Colonic mucosa (tissue), 4 donors: ENCODE results near the gene GATA2. TPM values are rescaled to one million over a fixed set of nuclear protein-coding genes. Genes with fewer than 3 reads are reported as not detected.

Experiments
- DNase-seq: peaks from one replicate; pipeline ENCODE4 v3.0.0-alpha.2; 2020
- H3K27ac ChIP-seq: fragments of 200-600 bp; one replicate; pipeline ENCODE4 v1.8.0; 2021
- H3K27me3 ChIP-seq: fragments of 200-600 bp; one replicate; pipeline ENCODE4 v1.8.0; 2021
- H3K36me3 ChIP-seq: fragments of 200-600 bp; one replicate; pipeline ENCODE4 v1.8.0; 2021
- H3K4me1 ChIP-seq: fragments of 200-600 bp; one replicate; pipeline ENCODE4 v1.8.0; 2021; ENCODE audit warnings: mild to moderate bottlenecking
- H3K4me3 ChIP-seq: fragments of 200-600 bp; one replicate; pipeline ENCODE4 v1.8.0; 2021
- H3K9ac ChIP-seq, 2 donors: one replicate each; pipeline ENCODE4 v1.7.0; 2013; ENCODE audit warnings: control low read depth in 2 of 2, low read depth in 2 of 2, low read length in 2 of 2
- H3K9me3 ChIP-seq: fragments of 200-600 bp; one replicate; pipeline ENCODE4 v1.8.0; 2021
- CTCF ChIP-seq: fragments of 200-600 bp; IDR thresholded peaks from one replicate; pipeline ENCODE4 v1.8.0; 2022; ENCODE audit warnings: antibody characterized with exemption, mild to moderate bottlenecking
- intact Hi-C: fragments of 100-400 bp; cut with DNase I; formaldehyde crosslinking; loops from one replicate; pipeline ENCODE4 v1.14.1; 2022
- total RNA-seq, 2 donors: library from RNA; stranded (reverse); fragmentation: NEBNext Ultra II Directional in 1 of 2; extraction: Animal tissue kit (Norgen Biotek cat#: 25700) in 1 of 2; gene quantifications; one replicate each; pipeline ENCODE4 v1.2.1, GENCODE V29; 2021
- donor health status: healthy.
- donor health status: DM: no; HTN: no; CAD: no.
- donor health status: DM: no; HTN: no; CAD: no.

Gene GATA2
- total RNA-seq, 2 donors from 2014 or later, result 5.8 to 8.1 TPM

GRCh38 chr3:128470134-128470899, 22.7 kb downstream of the GATA2 start:
- intact Hi-C loops, result no loop called here
- H3K4me1 ChIP-seq, result no peaks in the 10 kb centered on the region
- H3K36me3 ChIP-seq, result no peaks in the 10 kb centered on the region
- no peak overlapping the region for H3K9ac ChIP-seq
- no peak overlapping the region for H3K27ac ChIP-seq
- H3K9me3 ChIP-seq, result no peaks in the 10 kb centered on the region
- DNase-seq, result no peak
- no peaks in the 10 kb centered on the region for H3K27me3 ChIP-seq
- no peak for TF ChIP-seq CTCF
- H3K4me3 ChIP-seq, result no peak overlapping the region

- no peak for DNase-seq
- Histone ChIP-seq H3K4me3 (no peak overlapping the region), H3K27ac (no peak overlapping the region), H3K4me1 (no peaks in the 10 kb centered on the region), H3K36me3 (no peaks in the 10 kb centered on the region), H3K27me3 (no peaks in the 10 kb centered on the region), H3K9ac (no peak overlapping the region), H3K9me3 (no peaks in the 10 kb centered on the region)
- TF ChIP-seq CTCF, result no peak
- intact Hi-C loops, result no loop called here
Observed at GRCh38 chr3:128469556-128469955, 23.4 kb downstream of the GATA2 start.

DNA sequence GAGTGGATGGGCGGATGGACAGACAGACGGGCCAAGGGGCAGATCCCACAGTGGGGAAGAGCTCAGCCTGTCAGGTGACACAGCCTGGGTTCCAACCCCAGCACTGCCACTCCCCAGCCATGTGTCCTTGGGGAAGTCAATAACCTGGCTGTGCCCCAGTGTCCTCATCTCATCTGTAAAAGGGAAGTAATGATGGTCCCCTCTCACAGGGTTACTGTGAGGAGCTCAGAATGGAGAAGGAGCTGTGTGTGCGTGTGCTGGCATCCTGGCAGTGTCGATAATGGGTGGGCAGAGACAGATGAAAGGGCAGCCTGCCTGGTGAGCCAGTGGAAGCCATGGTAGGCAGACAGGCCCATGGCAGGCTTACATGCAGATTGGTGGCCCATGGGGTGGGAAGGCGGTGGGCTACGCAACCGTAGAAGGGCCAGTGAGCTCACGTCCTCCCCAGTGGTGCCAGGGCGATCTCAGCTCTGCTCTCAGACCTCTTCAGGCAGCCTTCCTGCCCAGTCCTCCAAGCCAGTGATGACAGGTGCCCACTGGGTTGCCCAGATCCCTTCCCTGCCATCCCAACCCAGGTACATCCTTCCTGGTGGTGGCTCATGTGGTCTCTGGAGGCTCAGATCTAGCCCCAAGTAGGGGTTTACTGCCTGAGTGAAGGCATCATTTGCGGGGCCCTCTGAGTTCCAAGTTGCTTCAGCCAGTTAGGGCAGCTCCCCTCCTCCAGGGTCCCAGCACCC, 24.0 kb downstream of the GATA2 start:
- H3K9ac ChIP-seq, result no peak overlapping the region
- H3K27me3 ChIP-seq, result no peaks in the 10 kb centered on the region
- H3K4me1 ChIP-seq, result no peaks in the 10 kb centered on the region
- no peak for TF ChIP-seq CTCF
- no peaks in the 10 kb centered on the region for H3K9me3 ChIP-seq
- no peak for DNase-seq
- no peak overlapping the region for H3K4me3 ChIP-seq
- intact Hi-C loops, result no loop called here
- no peaks in the 10 kb centered on the region for H3K36me3 ChIP-seq
- H3K27ac ChIP-seq, result no peak overlapping the region

GRCh38 chr3:128468285-128468790, 24.7 kb downstream of the GATA2 start:
- H3K4me1 ChIP-seq, result no peaks in the 10 kb centered on the region
- H3K36me3 ChIP-seq, result no peaks in the 10 kb centered on the region
- no peaks in the 10 kb centered on the region for H3K9me3 ChIP-seq
- no peak for DNase-seq
- no peak overlapping the region for H3K27ac ChIP-seq
- TF ChIP-seq CTCF, result no peak
- no peak overlapping the region for H3K9ac ChIP-seq
- no peak overlapping the region for H3K4me3 ChIP-seq
- H3K27me3 ChIP-seq, result no peaks in the 10 kb centered on the region
- intact Hi-C loops, result no loop called here

DNA sequence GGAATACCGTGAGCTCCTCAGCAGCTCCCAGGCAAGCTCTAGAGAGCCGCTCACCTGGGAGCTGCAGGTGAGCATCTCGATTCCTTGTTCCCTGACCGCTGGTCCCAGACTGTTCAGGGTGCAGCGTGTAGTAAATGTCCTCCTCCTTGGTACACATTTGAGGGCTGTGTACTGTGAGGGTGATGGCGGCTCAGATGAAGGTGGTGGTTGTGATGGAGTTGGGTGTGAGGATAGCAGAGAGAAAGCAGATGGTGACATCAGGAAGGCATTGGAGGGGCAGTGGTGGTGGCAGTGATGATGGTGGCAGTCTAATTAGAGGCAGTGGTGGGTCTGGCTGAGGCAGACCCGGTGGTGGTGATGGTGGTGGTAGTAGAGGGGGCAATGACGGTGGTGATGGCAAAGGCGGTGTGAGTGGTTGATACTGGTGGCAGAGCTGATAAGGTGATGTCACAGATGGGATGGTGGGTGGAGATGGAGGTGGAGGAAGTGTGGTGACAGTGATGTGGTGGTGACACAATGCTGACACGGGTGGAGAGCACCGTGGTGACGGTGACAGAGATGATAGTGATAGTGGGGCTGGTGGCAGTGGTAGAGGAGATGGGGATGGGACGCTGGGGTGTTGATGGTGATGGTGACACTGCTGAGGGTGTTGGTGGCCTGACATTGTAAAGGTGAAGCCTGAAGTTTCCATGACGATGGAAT, 26.0 kb downstream of the GATA2 start, which contains the start of gene DNAJB8:
Gene DNAJB8, minus strand, starts transcription at position 51 of the 702 bp plus-strand sequence. CDS start 3,645 bp downstream, outside the sequence.
- TF ChIP-seq CTCF, result no peak
- Histone ChIP-seq H3K36me3 (no peaks in the 10 kb centered on the region), H3K27ac (no peak within 1 kb of the TSS), H3K9ac (no peak within 1 kb of the TSS), H3K27me3 (no peaks in the 10 kb centered on the region), H3K4me3 (no peak within 1 kb of the TSS), H3K9me3 (no peaks in the 10 kb centered on the region), H3K4me1 (no peaks in the 10 kb centered on the region)
- intact Hi-C loops, result no loop called here
- DNase-seq, result no peak
